Panc1 (cell line): ENCODE data around the gene BDH1.
"Not testable (repeated sequence)": the region's sequence is repeated elsewhere in the genome, so short reads cannot be mapped to it uniquely, and the experiment has no call there.

ENCODE experiments used
- POLR2AphosphoS5 ChIP-seq: IDR thresholded peaks from 2 replicates; pipeline ENCODE4 v1.6.1; 2012; ENCODE audit warnings: mild to moderate bottlenecking, low read depth, low read length, moderate library complexity
- SIN3A ChIP-seq: IDR thresholded peaks from 2 replicates; pipeline ENCODE4 v1.6.1; 2012; ENCODE audit warnings: low read depth, mild to moderate bottlenecking, low read length, moderate library complexity, borderline replicate concordance; ENCODE audit not compliant: insufficient read depth
- TCF7L2 ChIP-seq: IDR thresholded peaks from 2 replicates; pipeline ENCODE4 v1.6.1; 2011; ENCODE audit warnings: mild to moderate bottlenecking, low read depth, low read length, inconsistent platforms
- TF ChIP-seq, protein P1 (sequence below): fragments of 450-650 bp; IDR thresholded peaks from 2 replicates; pipeline ENCODE4 v1.5.1; 2017; ENCODE audit warnings: mild to moderate bottlenecking
- TF ChIP-seq, protein P2 (sequence below), 2 experiments: IDR thresholded peaks; 2 replicates each; pipeline ENCODE4 v1.6.1; 2011 to 2012; ENCODE audit warnings: low read depth in 2 of 2, control low read depth in 1 of 2, low read length in 1 of 2, mild to moderate bottlenecking in 1 of 2, moderate library complexity in 1 of 2; ENCODE audit not compliant: insufficient read depth in 1 of 2

DNA sequence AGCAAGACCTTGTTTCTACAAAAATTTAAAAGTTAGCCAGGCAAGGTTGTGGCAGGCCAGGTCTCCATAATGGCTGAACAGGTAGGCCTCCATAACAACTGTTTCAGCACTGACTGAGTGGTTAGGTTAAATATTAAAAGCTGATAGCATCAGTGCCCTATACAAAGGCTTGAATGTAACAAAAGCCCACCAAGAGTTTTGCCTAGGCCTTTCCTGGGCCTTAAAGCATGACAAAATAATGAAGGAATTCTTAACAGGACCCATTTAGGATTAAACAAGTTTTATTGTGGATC, 16.1 kb upstream of the BDH1 start:
- TF ChIP-seq, protein P1, sequence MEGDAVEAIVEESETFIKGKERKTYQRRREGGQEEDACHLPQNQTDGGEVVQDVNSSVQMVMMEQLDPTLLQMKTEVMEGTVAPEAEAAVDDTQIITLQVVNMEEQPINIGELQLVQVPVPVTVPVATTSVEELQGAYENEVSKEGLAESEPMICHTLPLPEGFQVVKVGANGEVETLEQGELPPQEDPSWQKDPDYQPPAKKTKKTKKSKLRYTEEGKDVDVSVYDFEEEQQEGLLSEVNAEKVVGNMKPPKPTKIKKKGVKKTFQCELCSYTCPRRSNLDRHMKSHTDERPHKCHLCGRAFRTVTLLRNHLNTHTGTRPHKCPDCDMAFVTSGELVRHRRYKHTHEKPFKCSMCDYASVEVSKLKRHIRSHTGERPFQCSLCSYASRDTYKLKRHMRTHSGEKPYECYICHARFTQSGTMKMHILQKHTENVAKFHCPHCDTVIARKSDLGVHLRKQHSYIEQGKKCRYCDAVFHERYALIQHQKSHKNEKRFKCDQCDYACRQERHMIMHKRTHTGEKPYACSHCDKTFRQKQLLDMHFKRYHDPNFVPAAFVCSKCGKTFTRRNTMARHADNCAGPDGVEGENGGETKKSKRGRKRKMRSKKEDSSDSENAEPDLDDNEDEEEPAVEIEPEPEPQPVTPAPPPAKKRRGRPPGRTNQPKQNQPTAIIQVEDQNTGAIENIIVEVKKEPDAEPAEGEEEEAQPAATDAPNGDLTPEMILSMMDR, result not testable (repeated sequence)
- not testable (repeated sequence) for TF ChIP-seq POLR2AphosphoS5, TCF7L2, SIN3A
- TF ChIP-seq, protein P2, sequence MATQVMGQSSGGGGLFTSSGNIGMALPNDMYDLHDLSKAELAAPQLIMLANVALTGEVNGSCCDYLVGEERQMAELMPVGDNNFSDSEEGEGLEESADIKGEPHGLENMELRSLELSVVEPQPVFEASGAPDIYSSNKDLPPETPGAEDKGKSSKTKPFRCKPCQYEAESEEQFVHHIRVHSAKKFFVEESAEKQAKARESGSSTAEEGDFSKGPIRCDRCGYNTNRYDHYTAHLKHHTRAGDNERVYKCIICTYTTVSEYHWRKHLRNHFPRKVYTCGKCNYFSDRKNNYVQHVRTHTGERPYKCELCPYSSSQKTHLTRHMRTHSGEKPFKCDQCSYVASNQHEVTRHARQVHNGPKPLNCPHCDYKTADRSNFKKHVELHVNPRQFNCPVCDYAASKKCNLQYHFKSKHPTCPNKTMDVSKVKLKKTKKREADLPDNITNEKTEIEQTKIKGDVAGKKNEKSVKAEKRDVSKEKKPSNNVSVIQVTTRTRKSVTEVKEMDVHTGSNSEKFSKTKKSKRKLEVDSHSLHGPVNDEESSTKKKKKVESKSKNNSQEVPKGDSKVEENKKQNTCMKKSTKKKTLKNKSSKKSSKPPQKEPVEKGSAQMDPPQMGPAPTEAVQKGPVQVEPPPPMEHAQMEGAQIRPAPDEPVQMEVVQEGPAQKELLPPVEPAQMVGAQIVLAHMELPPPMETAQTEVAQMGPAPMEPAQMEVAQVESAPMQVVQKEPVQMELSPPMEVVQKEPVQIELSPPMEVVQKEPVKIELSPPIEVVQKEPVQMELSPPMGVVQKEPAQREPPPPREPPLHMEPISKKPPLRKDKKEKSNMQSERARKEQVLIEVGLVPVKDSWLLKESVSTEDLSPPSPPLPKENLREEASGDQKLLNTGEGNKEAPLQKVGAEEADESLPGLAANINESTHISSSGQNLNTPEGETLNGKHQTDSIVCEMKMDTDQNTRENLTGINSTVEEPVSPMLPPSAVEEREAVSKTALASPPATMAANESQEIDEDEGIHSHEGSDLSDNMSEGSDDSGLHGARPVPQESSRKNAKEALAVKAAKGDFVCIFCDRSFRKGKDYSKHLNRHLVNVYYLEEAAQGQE (IDR thresholded peaks at IDR 0.05; ENCODE audit: insufficient read depth in 1 of 2, low read depth in 2 of 2, low read length in 1 of 2), result not testable (repeated sequence)
